Fibroblast of pulmonary artery (primary cell): ENCODE results near the gene ZNF746.
"Not testable (repeated sequence)": the region's sequence is repeated elsewhere in the genome, so short reads cannot be mapped to it uniquely, and the experiment has no call there.

Experiments
- DNase-seq: peaks from one replicate; pipeline ENCODE4 v3.0.0-alpha.2; 2010; ENCODE audit warnings: low read depth
- H3K4me3 ChIP-seq: replicated peaks from 2 replicates; pipeline ENCODE4 v1.5.1; 2011; ENCODE audit warnings: low read depth, mild to moderate bottlenecking, control low read depth, low read length, moderate library complexity
- TF ChIP-seq, protein P1 (sequence below): IDR thresholded peaks from 2 replicates; pipeline ENCODE4 v1.5.1; 2011; ENCODE audit warnings: mild to moderate bottlenecking, control low read depth, low read length, inconsistent platforms; ENCODE audit errors: missing control alignments

ZNF746 gene

DNA sequence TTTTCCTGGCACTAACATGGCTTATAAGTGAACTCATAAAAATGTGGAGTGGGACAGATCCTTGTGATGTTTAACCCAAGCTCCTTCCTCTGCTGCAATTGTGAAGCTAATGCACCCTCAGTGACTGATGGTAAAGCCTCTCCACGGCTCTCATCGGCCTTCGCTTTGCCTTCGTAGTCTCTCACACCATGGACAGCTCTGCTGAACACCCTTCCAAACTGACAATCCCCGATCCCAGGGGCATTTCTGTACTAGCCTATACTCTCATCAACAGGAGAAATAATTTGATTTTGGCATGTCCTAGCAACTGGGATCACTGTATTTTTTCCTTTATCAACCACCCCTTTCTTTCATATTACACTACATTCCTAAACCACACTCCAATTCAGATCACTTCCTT lies 42.9 kb downstream of the ZNF746 start:
- TF ChIP-seq, protein P1, sequence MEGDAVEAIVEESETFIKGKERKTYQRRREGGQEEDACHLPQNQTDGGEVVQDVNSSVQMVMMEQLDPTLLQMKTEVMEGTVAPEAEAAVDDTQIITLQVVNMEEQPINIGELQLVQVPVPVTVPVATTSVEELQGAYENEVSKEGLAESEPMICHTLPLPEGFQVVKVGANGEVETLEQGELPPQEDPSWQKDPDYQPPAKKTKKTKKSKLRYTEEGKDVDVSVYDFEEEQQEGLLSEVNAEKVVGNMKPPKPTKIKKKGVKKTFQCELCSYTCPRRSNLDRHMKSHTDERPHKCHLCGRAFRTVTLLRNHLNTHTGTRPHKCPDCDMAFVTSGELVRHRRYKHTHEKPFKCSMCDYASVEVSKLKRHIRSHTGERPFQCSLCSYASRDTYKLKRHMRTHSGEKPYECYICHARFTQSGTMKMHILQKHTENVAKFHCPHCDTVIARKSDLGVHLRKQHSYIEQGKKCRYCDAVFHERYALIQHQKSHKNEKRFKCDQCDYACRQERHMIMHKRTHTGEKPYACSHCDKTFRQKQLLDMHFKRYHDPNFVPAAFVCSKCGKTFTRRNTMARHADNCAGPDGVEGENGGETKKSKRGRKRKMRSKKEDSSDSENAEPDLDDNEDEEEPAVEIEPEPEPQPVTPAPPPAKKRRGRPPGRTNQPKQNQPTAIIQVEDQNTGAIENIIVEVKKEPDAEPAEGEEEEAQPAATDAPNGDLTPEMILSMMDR: no peak
- H3K4me3 ChIP-seq: no peak overlapping the region

DNA sequence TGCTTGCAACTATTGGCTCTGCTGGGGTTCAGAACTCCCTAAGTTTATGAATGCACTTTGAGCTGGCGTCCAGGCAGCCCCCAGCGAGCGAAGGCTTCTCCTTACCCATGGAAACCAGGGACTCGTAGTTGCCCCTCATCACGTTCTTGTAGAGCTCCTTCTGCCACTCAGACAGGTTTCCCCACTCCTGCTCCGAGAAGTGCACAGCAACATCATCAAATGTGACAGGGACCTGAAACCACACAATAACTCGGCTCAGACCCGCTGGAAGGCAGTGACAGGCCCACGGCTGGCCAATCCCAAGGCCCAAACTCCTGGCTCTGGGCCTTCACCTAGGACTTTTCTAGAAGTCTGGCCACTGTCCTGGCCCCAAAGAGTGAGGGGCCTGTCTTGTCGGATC lies 43.6 kb downstream of the ZNF746 start:
- TF ChIP-seq, protein P1: no peak
- no peak overlapping the region for H3K4me3 ChIP-seq
- no peak for DNase-seq

More for the DNA sequence above, 42.9 kb downstream of the ZNF746 start:
- no peak for DNase-seq

DNA sequence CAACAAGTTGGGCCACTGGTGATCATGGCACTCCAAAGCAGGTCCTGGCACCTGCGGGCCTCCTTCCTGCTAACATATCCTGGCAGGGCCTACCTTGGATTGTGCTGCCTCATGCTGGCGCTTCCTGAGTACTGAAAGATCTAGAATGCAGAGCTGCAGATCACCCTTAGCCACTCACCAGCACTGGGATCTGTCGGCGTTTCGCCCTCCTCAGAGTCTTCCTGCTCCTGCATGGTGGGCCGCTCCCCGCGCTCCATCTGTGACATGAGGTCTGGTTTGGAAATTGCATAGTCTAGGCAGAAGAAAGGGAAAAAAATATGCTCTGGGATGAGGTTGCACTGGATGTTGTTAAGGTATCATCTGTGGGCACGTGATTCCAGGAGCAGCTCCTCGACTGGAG lies 46.8 kb downstream of the ZNF746 start:
- no peak overlapping the region for H3K4me3 ChIP-seq
- TF ChIP-seq, protein P1: no peak
- no peak for DNase-seq

DNA sequence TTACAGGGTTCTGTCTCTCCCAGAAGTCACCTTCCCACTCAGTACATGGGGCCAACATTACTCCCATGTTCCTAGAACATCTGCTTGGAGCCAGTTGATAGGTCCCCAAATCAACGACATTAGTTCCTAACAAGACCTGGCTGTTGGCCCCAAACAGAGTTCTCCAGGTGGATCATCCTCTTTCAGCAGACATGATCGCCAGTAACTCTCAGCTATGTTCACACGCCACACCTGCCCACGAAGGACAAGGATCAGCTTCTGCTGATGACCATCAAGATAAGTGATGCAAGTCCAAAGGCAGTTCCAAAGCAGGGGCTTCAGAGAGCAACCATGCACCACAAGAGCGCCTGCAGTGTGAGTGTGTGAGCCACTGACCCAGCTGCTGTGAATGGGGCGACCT lies 47.7 kb downstream of the ZNF746 start:
- TF ChIP-seq, protein P1: no peak
- H3K4me3 ChIP-seq: no peak overlapping the region
- DNase-seq: no peak

DNA sequence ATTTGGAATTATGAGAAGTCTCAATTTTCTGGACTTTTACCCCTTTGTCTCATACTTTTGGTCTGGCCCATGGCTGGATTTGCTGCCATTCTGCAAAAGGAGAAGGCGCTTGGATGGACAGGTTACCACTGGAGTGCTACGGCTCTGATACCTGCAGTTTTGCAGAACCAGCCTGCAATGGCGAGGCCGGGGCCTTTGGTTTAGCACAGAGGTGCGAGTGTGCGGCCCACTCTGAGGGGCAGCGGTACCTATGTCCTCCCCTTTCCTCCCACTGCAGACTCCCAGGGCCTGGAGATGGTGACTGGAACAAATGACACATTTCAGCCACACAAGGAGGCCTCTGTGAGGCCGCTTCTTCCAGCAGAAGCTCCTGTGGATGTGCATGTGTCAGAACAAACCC lies 48.6 kb downstream of the ZNF746 start:
- TF ChIP-seq, protein P1: no peak
- no peak overlapping the region for H3K4me3 ChIP-seq
- no peak for DNase-seq

DNA sequence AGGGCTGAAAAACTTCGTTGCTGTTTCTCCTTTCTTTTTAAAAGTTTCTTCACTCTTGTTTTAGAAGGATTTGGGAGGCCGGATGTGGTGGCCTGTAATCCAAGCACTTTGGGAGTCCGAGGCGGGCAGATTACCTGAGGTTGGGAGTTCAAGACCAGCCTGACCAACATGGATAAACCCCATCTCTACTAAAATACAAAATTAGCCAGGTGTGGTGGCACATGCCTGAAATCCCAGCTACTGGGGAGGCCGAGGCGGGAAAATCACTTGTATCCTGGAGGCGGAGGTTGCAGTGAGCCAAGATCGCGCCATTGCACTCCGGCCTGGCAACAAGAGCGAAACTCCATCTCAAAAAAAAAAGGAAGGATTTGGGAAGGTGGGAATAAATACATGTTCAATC lies 51.6 kb downstream of the ZNF746 start:
- not testable (repeated sequence) for H3K4me3 ChIP-seq, DNase-seq

DNA sequence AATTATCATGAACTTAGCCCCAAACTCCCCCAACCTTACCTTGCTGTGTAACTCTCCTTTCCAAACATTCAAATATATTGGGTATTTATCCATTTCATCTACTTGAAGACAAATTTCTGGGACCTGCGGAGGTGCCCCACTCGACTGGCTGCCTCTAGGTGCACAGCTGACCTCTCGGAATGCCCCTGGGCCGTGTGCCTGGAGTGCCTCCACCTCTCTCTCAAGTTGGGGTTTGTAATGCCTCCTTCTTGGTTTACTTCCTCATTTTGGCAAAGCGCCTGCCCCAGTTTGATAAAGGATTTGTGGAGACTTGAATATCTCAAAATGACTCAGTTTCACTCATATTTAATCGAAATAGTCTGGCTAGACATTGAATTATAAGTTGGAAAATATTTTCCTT lies 53.3 kb downstream of the ZNF746 start:
- TF ChIP-seq, protein P1: no peak
- no peak overlapping the region for H3K4me3 ChIP-seq
- DNase-seq: no peak

DNA sequence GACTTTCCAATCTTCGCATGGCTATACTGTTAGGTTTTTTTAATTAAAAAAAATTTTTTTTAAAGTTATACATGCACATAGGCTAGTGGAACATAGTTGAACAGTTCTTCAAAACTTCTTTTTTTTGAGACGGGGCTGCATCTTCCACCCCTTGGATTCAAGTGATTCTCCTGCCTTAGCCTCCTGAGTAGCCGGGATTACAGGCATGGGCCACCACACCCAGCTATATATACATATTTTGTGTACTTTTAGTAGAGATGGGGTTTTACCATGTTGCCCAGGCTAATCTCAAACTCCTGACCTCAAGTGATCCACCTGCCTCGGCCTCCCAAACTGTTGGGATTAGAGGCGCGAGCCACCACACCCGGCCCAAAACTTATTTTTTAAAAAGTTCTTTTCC lies 54.1 kb downstream of the ZNF746 start:
- H3K4me3 ChIP-seq: no peak overlapping the region
- no peak for DNase-seq
- TF ChIP-seq, protein P1: no peak
